Cardiac ventricle fibroblast (primary cell): ENCODE measurements around the gene TSPAN6. TPM values are rescaled to one million over a fixed set of nuclear protein-coding genes. Genes with fewer than 3 reads are reported as not detected.

Experiments
- total RNA-seq: library from RNA; depleted of rRNA; stranded (reverse); fragments of >200 nt; gene quantifications from 2 replicates; pipeline ENCODE4 v1.2.3, GENCODE V29; 2015

Gene TSPAN6, protein sequence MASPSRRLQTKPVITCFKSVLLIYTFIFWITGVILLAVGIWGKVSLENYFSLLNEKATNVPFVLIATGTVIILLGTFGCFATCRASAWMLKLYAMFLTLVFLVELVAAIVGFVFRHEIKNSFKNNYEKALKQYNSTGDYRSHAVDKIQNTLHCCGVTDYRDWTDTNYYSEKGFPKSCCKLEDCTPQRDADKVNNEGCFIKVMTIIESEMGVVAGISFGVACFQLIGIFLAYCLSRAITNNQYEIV
- 21.9 and 24.9 TPM in 2 replicates for total RNA-seq

DNA sequence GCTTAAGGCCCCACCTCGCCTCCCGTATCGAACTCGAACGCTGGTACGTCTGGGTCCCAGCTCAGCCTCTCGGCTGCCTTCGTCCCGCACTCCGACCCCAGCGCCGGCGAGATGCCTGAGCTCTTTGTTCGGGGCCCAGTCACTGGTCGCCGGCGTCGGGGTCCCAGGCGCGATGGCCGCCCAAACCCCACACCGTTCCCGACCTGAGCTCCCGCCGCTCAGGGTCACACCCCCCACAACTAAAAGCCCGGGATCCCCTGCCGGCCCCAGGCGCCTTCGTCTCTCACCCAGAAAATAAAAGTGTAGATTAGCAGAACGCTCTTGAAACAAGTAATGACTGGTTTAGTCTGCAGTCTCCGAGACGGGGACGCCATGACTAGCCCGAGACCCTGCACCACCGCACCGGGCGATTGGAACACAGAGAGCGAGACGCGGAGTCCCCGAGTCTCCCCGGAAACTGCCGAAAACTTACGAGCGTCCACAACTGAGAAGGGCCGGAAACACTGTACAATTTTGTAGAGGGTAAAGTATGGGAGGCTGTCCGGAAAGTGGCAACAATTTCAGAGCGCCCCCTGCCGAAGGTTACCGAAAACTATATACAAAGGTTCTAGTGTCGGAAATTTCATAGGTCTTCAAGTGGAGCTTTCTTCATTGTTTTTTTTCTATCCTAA is at the start of gene TSPAN6:
Gene TSPAN6, minus strand, starts transcription at position 486 of the 671 bp plus-strand sequence. Its CDS starts 112 bp downstream, at position 374.

DNA sequence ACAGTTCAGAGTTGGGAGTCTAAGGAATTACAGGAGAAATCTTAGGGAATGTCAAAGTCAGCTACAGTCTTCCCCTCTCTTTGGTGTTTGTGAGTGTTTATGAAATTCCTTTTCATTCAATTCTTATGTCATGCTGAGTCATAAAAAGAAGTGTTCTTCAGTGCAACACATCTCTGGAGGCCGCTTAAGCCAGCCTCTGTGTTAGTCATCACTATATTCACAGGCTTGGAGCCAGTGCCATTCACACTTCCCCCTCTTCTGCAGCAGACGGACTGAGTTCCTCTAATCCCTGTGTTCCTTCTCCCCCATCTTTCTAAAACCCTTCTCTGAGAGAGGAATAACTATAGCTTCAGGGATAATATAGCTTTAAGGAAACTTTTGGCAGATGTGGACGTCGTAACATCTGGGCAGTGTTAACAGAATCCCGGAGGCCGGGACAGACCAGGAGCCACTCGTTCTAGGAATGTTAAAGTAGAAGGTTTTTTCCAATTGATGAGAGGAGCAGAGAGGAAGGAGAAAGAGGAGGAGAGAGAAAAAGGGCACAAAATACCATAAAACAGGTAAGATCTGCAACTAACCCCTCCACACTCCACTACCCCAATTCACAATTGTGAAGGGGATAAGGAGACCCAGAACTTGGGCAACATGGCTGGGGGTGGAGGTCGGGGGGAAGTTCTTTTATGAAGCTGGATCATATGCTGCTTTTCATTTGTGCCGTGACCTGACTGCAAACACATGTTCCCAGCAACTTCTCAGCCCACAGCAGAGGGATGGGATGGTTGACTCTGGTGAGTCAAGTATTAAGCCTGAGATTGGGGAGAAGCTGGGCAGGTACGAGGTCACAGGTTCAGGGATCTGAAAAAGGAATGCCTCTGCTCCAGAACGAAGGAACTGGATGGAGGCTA is 7.6 kb upstream of the TSPAN6 start, which contains the start of gene SRPX2:
Gene SRPX2, plus strand, starts transcription at position 244 of the 905 bp plus-strand sequence. CDS start 2,124 bp downstream, outside the sequence.

DNA sequence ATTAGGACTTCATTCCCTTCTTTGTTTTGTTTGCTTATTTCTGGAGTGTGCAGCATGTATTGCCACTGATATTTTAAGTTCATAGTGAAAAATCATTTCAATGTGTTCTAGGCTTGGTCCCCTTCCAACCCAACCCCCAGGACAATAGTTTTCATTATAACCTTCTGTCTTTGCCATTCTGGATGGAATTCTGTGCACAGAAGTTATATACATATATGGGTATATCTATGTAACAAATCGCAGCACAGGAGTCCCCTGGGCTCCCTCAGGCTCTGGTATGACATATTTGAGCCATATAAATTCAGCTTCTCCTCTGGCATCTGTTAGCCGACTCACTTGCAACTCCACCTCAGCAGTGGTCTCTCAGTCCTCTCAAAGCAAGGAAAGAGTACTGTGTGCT is 52.0 kb downstream of the TSPAN6 start, which contains the start of gene TNMD:
Gene TNMD, plus strand, starts transcription at position 326 of the 400 bp plus-strand sequence. CDS start 83 bp downstream, outside the sequence.

Other genes starting within 250 kb of the TSPAN6 start
- 0.06 and 0.10 TPM in 2 replicates for gene PCDH19, start 226.5 kb downstream of the TSPAN6 start, total RNA-seq
- gene TNMD, start 51.9 kb downstream of the TSPAN6 start, total RNA-seq: 0.10 TPM in 1 of 2 replicates, not detected in the other
- 160 and 169 TPM in 2 replicates for gene SRPX2, start 7.4 kb upstream of the TSPAN6 start, total RNA-seq
- 1.3 and 2.0 TPM in 2 replicates for gene SYTL4, start 95.3 kb upstream of the TSPAN6 start, total RNA-seq
- 9.9 and 10.9 TPM in 2 replicates for gene CSTF2, start 183.6 kb upstream of the TSPAN6 start, total RNA-seq
- gene NOX1, start 237.6 kb upstream of the TSPAN6 start, total RNA-seq: not detected in 2 replicates